Prostate gland (tissue), 2 donors: ENCODE measurements around the gene RALGPS2.

Source experiments
- POLR2A ChIP-seq: fragments of 450-650 bp; IDR thresholded peaks from one replicate; pipeline ENCODE4 v1.6.1; 2016; ENCODE audit warnings: antibody characterized with exemption, mild to moderate bottlenecking
- TF ChIP-seq, protein P1 (sequence below), 4 experiments: fragments of 200-600 bp in 2 of 4; fragments of 450-650 bp in 2 of 4; sonication (generic) in 2 of 4; IDR thresholded peaks; 1 replicate in 3 of 4; 2 replicates in 1 of 4; pipeline ENCODE4 v1.5.1; 2016 to 2019; ENCODE audit warnings: antibody characterized with exemption in 4 of 4, mild to moderate bottlenecking in 2 of 4, moderate library complexity in 2 of 4

- TF ChIP-seq, protein P1, sequence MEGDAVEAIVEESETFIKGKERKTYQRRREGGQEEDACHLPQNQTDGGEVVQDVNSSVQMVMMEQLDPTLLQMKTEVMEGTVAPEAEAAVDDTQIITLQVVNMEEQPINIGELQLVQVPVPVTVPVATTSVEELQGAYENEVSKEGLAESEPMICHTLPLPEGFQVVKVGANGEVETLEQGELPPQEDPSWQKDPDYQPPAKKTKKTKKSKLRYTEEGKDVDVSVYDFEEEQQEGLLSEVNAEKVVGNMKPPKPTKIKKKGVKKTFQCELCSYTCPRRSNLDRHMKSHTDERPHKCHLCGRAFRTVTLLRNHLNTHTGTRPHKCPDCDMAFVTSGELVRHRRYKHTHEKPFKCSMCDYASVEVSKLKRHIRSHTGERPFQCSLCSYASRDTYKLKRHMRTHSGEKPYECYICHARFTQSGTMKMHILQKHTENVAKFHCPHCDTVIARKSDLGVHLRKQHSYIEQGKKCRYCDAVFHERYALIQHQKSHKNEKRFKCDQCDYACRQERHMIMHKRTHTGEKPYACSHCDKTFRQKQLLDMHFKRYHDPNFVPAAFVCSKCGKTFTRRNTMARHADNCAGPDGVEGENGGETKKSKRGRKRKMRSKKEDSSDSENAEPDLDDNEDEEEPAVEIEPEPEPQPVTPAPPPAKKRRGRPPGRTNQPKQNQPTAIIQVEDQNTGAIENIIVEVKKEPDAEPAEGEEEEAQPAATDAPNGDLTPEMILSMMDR (IDR thresholded peaks at IDR 0.05) = no peak
- no peak for TF ChIP-seq POLR2A
Observed at GRCh38 chr1:178937695-178938094, 212.7 kb downstream of the RALGPS2 start.
